ENCODE data around the gene BET1L.
"Not testable (repeated sequence)": the region's sequence is repeated elsewhere in the genome, so short reads cannot be mapped to it uniquely, and the experiment has no call there.

The BET1L gene

DNA sequence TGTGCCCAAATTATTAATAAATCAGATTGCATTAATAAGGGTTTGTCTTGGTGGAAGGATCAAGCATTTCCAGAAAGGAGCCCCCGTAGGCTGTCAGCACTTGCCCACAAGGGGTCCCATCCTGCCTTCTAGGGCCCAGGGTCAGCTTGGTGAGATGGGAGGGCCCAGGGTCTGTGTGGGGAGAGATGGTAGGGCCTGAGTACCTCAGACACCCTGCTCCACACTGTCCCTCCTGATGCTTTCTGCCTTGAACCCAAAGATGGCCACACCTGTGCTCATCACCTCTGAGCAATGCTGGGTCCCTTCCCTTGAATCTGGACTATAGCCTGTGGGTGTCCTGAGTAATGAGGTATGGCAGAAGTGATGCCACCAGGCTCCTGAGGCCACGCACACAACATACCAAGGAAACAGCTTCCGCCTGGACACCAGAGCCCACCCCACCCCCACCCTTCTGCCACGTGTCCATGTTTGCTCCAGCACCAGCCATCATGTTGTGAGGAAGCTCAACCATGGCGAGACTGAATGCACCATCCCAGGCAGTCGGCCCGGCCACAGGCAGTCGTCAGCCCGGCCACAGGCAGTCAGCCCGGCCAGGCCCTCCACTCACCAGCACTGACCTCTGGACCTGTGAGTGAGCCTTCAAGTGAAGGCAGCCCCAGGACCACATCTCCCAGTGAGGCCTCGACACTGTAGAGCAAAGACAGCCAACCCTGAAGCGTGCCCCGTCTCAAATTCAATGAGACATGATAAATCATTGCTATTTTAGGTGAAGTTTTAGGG lies 6.8 kb downstream of the BET1L start:
- H3K36me3 Mint-ChIP-seq, result peaks cover 14% of the 10 kb centered on the region
- DNase-seq (ENCODE audit: low spot score in 2 of 2) (no peak), ATAC-seq (ENCODE audit: low read depth) (no peak)
- no peaks in the 10 kb centered on the region for H3K9me3 Mint-ChIP-seq
- no peaks in the 10 kb centered on the region for H3K27me3 Mint-ChIP-seq
- H3K4me1 Mint-ChIP-seq, result peaks cover 17% of the 10 kb centered on the region
- H3K27ac Mint-ChIP-seq, result no peak overlapping the region
- H3K4me3 Mint-ChIP-seq, result no peak overlapping the region

DNA sequence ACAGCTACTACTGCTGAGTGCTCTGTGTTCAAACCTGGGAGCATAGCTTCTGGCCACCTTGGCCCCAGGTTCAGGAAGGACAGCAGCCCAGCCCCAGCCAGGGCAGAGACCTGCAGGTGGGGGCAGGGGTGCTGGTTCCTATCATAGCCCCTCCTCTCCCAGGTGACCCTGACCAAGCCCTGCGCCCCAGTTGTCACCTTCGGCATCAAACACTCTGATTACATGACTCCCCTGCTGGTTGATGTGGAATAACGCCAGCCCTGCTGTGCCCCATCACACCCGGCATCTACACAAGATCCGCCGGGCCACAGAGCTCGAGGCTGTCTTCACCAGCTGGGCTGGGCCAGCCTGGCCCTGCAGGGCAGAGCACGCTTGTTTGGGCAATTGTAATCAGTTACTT lies 7.4 kb downstream of the BET1L start:
- peaks cover 14% of the 10 kb centered on the region for H3K36me3 Mint-ChIP-seq
- no peak for DNase-seq (ENCODE audit: low spot score in 2 of 2)
- H3K27ac Mint-ChIP-seq, result no peak overlapping the region
- ATAC-seq (ENCODE audit: low read depth), result no peak
- H3K4me3 Mint-ChIP-seq, result no peak overlapping the region
- no peaks in the 10 kb centered on the region for H3K27me3 Mint-ChIP-seq
- no peaks in the 10 kb centered on the region for H3K9me3 Mint-ChIP-seq
- peaks cover 16% of the 10 kb centered on the region for H3K4me1 Mint-ChIP-seq

DNA sequence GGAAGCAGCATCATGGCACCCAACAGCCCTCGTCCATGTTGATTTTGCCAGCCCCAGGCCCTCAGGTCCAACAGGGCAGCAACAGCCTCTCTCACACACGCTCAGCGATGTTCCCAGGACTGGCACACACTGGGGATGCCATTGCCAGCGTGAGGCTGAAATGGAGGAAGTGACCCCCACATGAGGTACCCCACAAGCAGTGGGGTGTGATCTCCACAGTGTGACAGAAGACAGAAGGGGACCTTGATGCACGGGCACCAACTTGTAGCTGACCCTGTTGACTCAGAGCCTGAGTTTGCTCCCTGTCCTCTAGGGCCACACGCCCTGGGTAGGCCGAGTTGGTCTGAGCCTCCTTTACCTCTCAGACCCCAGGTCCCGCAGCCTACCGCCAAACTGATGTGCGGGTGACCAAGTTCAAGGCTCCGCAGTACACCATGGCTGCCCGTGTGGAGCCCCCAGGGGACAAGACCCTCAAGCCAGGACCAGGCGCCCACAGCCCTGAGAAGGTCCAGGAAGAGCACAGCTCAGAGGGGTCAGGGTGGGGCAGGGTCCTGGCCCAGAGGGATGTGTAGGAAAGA lies 8.1 kb downstream of the BET1L start:
- no peak for DNase-seq (ENCODE audit: low spot score in 2 of 2)
- Mint-ChIP-seq H3K4me1 (peaks cover 16% of the 10 kb centered on the region), H3K36me3 (peaks cover 14% of the 10 kb centered on the region), H3K4me3 (no peak overlapping the region), H3K9me3 (no peaks in the 10 kb centered on the region), H3K27me3 (no peaks in the 10 kb centered on the region), H3K27ac (no peak overlapping the region)
- no peak for ATAC-seq (ENCODE audit: low read depth)

DNA sequence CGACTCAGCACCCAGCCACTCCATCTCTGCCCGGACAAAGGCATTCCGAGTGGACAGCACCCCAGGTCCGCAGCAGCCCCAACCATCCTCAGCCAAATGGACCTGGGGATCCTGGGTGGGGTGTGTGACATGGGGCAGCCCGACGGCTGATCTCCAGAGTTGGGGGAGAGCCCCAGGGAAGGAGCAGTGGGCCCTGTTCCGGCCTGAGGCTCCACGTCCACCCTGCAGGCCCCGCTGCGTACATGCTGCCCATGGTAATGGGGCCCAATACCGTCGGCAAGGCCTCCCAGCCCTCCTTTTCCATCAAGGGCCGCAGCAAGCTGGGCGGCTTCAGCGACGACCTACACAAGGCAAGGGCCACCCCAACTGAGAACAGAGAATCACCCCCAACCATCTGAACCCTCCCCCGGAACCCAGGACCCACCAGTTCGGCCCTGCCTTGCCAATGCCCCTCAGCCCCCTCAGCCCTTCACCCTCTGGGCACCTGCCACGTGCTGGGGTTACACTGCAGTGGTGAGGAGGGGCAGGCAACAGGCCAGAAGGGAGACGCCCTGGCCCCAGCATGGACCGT lies 8.9 kb downstream of the BET1L start:
- Mint-ChIP-seq H3K9me3 (no peaks in the 10 kb centered on the region), H3K36me3 (peaks cover 7% of the 10 kb centered on the region), H3K27me3 (no peaks in the 10 kb centered on the region), H3K4me3 (no peak overlapping the region), H3K4me1 (peaks cover 8% of the 10 kb centered on the region), H3K27ac (no peak overlapping the region)
- ATAC-seq (ENCODE audit: low read depth) (no peak), DNase-seq (ENCODE audit: low spot score in 2 of 2) (no peak)

DNA sequence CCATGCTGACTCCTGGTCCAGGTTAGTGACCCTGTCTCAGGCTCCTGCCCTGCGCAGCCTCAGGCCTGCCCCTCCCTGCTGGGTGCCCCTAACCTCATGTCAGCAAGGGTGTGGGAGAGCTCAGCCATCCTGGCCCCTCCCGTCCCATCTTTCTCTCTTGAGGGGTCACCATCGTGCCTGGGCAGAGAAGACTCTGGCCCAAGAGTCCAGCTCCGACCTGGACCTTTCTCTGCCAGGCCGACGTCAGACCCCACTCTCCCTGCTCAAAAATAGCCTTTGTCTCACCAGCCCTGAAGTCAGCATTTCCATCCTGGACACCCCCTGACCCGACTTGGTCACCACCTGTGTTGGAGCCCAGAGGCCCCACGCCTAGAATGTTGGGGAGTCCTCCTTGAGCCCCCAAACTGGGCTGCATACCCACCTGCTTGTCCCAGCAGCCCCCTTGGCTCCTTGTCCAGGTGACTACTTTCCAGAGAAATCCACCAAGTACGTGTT lies 9.4 kb downstream of the BET1L start:
- peaks cover 7% of the 10 kb centered on the region for H3K4me1 Mint-ChIP-seq
- ATAC-seq (ENCODE audit: low read depth) (no peak), DNase-seq (ENCODE audit: low spot score in 2 of 2) (no peak)
- H3K36me3 Mint-ChIP-seq, result peaks cover 2% of the 10 kb centered on the region
- H3K27me3 Mint-ChIP-seq, result no peaks in the 10 kb centered on the region
- no peak overlapping the region for H3K4me3 Mint-ChIP-seq
- no peaks in the 10 kb centered on the region for H3K9me3 Mint-ChIP-seq
- no peak overlapping the region for H3K27ac Mint-ChIP-seq

DNA sequence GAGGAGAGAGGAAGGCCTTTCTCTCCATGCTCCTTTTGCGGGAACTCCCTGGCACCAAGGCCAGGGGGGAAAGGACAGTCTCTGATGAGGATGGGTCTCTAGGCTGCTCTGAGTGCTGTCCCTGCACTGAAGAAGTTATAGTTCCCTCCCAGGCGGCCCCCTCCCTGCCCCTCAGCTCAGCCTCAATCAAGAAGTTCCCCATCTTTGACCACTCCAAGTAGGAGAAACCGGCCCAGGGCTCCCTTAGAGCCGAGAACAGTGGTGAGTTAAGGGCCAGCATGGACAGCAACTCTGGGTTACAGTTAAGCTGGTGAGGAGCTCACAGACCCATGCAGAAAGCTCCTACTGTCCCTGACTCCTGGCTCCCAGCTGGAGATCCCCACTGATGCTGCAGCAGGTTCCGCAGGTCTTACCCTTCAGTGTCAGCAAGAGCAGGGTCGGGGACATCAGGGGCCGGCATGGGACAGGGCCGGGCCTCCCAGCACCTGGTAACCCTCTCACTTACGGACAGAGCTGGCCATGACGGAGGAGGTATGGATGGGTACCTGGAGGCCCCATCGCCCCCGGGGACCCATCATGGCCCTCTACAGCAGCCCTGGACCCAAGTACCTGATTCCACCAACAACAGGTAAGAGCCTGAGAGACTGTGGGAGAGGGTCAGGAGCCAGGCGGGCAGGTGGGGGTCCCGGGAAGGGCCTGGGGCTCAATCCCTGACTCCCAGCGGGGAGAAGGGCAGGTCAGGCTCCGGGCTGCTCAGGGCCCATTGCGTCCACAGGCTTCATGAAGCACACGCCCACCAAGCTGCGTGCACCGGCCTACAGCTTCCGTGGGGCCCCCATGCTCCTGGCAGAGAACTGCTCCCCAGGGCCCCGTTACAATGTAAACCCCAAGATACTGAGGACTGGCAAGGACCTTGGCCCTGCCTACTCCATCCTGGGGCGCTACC lies 10.1 kb downstream of the BET1L start:
- Mint-ChIP-seq H3K4me1 (peaks cover 4% of the 10 kb centered on the region), H3K9me3 (no peaks in the 10 kb centered on the region), H3K4me3 (no peak overlapping the region)

DNA sequence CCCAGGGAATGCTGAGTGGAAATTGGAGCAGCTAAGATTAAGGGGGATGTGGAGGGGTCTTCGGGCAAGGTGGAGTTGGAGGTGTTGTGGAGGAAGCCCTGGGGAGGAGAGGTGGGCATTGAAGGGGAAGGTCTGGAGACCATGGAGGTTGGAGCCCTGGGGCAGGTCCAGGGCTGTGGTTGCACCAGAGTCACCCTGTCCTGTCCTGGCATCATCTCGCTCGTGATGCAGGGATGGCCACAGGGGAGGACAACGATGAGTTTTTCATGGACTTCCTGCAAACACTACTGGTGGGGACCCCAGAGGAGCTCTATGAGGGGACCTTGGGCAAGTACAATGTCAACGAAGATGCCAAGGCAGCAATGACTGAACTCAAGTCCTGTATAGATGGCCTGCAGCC lies 13.7 kb downstream of the BET1L start:
- H3K4me1 Mint-ChIP-seq; H3K27me3 Mint-ChIP-seq; H3K27ac Mint-ChIP-seq; DNase-seq (ENCODE audit: low spot score in 2 of 2); H3K4me3 Mint-ChIP-seq; H3K36me3 Mint-ChIP-seq; ATAC-seq (ENCODE audit: low read depth); H3K9me3 Mint-ChIP-seq: not testable (repeated sequence)

More for the DNA sequence above, 10.1 kb downstream of the BET1L start:
- Mint-ChIP-seq H3K27ac (no peak overlapping the region), H3K36me3 (peaks cover 2% of the 10 kb centered on the region), H3K27me3 (no peaks in the 10 kb centered on the region)
- no peak for ATAC-seq (ENCODE audit: low read depth)
- no peak for DNase-seq (ENCODE audit: low spot score in 2 of 2)

DNA sequence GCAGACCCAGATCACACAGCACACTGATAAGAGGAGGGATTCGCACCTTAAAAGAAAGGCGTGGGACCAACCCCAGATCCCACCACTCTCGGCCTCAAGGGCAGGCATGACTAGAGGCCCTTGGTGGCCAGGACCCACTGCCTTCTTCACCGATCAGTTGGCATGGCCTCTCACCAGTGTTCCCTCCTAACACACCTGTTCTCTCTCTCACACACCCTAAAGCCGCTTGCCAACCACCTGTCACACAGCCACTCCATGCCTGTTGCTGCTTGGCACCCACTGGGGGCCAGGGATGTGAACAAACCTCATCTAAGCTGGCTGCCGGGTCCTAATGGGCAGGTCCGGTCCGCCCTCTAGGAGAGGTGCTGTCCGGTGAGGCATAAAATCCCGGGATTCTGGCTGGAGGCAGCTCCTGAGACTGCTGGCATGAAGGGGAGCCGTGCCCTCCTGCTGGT lies 14.5 kb downstream of the BET1L start, which contains the start of gene SCGB1C1:
Gene SCGB1C1, plus strand, starts transcription at position 405 of the 455 bp plus-strand sequence. Its CDS starts 22 bp downstream, at position 427.
- not testable (repeated sequence) for H3K27me3 Mint-ChIP-seq; ATAC-seq (ENCODE audit: low read depth); H3K36me3 Mint-ChIP-seq; H3K4me3 Mint-ChIP-seq; H3K9me3 Mint-ChIP-seq; H3K4me1 Mint-ChIP-seq; DNase-seq (ENCODE audit: low spot score in 2 of 2); H3K27ac Mint-ChIP-seq

DNA sequence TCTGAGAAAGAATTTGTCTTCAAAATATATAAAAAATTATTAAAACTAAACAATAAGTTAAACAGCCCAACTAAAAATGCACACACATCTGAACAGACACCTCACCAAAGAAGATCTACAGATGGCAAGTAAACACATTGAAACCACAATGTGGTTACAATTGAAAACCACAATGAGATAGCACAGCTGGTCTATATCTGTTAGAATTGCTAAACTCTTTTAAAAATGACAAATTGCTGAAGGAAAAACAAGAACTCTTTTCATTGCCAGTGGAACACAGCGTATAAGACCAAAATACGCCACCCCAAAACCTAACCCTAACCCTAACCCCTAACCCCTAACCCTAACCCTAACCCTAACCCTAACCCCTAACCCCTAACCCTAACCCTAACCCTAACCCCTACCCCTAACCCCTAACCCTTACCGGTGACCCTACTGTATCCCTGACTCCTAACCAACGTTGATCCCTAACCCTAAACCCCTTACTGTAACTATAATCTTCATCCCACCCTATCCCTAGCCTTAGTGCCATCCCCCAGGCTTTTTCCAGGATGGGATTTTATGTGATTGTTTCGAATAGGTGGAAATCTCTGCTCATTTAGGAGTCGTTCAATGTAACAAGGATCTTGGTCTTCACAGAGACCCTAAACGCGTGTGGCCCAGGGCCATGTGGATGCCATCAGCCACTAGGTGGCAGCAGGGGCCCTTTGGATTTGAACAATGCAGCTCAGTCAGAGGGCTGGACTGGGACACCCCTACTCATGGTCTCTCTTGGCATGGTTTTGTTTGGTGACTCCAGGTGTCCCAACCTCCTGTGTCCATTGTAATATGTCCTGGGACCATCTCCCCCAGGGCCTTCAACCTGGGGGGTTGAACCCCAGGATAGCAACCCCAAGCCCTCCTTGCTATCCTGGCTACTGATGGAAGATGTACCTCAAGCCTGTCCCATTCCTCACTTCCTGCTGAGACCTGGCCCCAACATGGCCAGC lies 15.4 kb downstream of the BET1L start:
- not testable (repeated sequence) for H3K27me3 Mint-ChIP-seq, H3K36me3 Mint-ChIP-seq, H3K4me1 Mint-ChIP-seq, H3K4me3 Mint-ChIP-seq, H3K9me3 Mint-ChIP-seq, H3K27ac Mint-ChIP-seq
- DNase-seq (ENCODE audit: low spot score in 2 of 2) (peak; percentile 53 to 54), ATAC-seq (ENCODE audit: low read depth) (peak; percentile 75)

DNA sequence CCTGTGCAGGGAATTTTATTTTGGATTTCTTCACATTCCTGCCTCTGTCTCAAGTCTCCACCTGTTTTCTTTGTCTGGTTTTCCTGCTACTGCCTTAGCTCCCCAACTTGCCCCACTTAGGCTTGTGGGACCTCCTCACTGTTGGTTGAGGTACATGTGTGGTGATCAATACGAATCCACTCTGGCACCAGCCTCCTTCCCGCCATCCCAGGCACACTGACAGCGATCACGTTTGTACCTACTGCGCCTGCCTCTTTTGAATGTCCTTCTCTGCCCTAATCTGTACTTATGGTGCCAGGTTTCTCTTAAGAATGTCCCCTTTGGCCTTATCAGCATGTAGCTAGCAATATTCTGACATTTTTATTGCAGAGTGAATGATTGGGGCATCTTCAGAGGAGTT lies 16.7 kb downstream of the BET1L start:
- not testable (repeated sequence) for H3K27me3 Mint-ChIP-seq, H3K27ac Mint-ChIP-seq, H3K4me3 Mint-ChIP-seq

DNA sequence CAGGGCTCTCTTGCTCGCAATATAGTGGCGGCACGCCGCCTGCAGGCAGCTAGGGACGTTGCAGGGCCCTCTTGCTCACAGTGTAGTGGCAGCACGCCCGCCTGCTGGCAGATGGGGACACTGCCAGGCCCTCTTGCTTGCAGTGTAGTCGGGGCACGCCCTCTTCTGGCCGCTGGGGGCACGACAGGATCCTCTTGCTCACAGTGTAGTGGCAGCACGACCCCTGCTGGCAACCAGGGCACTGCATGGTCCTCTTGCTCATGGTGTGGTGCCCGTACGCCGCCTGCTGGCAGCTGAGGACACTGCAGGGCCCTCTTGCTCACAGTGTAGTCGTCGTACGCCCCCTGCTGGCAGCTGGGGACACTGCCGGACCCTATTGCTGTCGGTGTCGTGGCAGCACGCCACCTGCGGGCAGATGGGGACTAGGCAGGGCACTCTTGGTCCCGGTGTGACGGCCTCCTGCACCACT lies 17.3 kb downstream of the BET1L start:
- not testable (repeated sequence) for H3K27ac Mint-ChIP-seq, H3K9me3 Mint-ChIP-seq, H3K4me1 Mint-ChIP-seq, H3K27me3 Mint-ChIP-seq, H3K4me3 Mint-ChIP-seq, H3K36me3 Mint-ChIP-seq
- ATAC-seq (ENCODE audit: low read depth) (peak; percentile 66), DNase-seq (ENCODE audit: low spot score in 2 of 2) (peak in 1 of 2 donors; percentile 18)

More for the DNA sequence above, 16.7 kb downstream of the BET1L start:
- DNase-seq (ENCODE audit: low spot score in 2 of 2); H3K9me3 Mint-ChIP-seq; ATAC-seq (ENCODE audit: low read depth); H3K36me3 Mint-ChIP-seq; H3K4me1 Mint-ChIP-seq: not testable (repeated sequence)

DNA sequence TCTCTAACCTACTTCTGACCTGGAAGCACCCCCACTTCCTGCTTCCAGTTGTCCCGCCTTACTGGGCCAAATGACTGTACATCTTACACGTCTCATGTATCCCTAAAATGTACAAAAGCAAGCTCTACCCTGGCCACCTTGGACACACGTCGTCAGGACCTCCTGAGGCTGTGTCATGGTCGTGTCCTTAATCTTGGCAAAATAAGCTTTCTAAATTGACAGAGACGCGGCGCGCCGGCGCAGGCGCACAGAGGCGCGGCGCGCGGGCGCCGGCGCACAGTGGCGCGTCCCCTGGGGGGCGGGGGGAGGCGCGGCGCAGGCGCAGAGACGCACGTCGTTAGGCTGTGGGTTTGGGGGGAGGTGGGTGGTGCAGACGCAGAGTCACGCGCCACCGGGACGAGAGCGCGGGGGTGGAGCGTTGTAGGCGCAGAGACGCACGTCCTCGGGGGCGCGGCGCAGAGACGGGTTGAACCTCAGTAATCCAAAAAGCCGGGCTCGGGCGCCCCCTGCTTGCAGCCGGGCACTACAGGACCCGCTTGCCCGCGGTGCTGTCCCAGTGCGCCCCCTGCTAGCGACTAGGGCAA lies 17.9 kb downstream of the BET1L start:
- ATAC-seq (ENCODE audit: low read depth), result peak; percentile 16
- not testable (repeated sequence) for H3K27me3 Mint-ChIP-seq, H3K4me3 Mint-ChIP-seq

More for the DNA sequence above, 17.9 kb downstream of the BET1L start:
- H3K4me1 Mint-ChIP-seq, H3K9me3 Mint-ChIP-seq, H3K27ac Mint-ChIP-seq, H3K36me3 Mint-ChIP-seq: not testable (repeated sequence)
- DNase-seq (ENCODE audit: low spot score in 2 of 2), result peak in 1 of 2 donors; percentile 24
